ENCODE data around the gene FAM83C.

FAM83C gene

DNA sequence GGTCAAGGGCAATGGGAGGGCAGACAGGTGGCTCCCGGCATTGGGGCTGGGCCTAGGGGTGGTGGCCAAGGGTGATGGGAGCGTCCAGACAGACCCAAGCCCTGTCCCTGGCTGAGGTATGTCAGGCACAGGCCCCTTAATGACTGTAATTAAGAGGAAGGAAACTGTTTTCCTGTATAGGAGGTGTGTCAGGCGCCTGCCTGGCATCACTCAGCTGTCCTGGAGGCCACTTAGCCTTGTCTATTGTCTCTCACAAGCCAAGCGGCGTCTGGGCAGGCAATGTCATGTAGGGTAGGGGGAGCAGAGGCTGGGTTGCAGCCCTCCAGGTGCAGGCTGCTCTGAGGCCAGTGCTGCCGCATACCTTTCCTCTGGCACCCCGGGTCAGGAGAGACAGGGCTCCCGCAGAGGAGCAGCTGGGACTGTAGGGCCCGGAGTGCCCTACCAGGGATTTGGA, 3.9 kb upstream of the FAM83C start:
- H3K27ac ChIP-seq: no peak overlapping the region
- TF ChIP-seq, protein P1, sequence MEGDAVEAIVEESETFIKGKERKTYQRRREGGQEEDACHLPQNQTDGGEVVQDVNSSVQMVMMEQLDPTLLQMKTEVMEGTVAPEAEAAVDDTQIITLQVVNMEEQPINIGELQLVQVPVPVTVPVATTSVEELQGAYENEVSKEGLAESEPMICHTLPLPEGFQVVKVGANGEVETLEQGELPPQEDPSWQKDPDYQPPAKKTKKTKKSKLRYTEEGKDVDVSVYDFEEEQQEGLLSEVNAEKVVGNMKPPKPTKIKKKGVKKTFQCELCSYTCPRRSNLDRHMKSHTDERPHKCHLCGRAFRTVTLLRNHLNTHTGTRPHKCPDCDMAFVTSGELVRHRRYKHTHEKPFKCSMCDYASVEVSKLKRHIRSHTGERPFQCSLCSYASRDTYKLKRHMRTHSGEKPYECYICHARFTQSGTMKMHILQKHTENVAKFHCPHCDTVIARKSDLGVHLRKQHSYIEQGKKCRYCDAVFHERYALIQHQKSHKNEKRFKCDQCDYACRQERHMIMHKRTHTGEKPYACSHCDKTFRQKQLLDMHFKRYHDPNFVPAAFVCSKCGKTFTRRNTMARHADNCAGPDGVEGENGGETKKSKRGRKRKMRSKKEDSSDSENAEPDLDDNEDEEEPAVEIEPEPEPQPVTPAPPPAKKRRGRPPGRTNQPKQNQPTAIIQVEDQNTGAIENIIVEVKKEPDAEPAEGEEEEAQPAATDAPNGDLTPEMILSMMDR (conservative IDR thresholded peaks at IDR 0.05): no peak

DNA sequence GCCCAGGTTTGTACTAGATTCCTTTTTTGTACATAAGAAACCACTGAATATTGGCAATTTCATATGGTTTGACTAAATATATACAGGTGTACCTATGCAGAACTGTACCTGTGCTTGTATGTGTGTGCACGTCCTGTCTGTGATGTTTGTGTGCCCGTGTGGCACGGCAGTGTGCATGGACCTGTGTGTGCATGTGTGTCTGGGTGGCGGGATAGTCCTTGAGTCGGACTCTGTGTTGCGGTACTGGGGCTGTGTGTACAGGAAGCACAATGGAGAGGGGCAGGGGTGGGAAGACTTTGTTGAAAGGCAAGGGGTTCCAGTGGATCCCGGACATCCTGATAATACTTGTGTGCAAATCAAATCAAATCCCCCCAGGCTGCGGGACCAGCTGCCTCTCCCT, 3.4 kb upstream of the FAM83C start:
- no peak overlapping the region for H3K27ac ChIP-seq
- TF ChIP-seq, protein P1 (conservative IDR thresholded peaks at IDR 0.05): no peak

DNA sequence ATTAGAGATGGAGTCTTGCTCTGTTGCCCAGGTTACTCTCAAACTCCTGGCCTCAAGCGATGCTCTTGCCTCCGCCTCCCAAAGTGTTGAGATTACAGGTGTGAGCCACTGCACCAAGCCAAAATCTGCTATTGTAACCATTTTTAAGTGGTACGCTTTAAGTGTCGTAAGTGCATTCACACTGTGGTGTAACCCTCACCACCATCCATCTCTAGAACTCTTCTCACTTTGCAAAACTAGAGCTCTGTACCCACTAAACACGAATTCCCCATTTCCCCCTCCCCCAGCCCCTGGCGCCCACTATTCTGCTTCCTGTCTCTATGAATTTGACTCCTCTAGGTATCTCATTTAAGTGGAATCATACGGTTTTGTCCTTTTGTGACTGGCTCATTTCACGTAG, 2.8 kb upstream of the FAM83C start:
- TF ChIP-seq, protein P1 (conservative IDR thresholded peaks at IDR 0.05): no peak
- no peak overlapping the region for H3K27ac ChIP-seq

DNA sequence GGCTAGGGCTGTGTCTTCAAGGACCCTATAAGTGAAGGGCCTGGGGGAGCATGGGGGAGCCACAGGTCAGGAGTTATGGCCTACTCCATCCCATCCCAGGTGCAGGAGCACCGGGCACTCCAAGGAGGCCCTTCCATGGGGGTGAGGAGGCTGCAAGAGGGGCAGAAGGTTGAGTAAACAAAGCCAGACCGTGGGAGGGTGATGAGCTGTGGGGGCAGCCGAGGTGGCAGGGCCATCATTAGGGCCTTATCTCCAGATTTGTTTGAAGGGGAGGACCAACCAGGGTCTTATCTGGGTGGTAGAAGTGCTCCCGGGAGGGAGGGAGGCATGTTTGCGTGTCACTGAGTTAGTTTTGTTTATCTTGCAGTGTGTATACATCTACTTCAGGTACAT, 2.1 kb upstream of the FAM83C start:
- H3K27ac ChIP-seq: no peak overlapping the region
- TF ChIP-seq, protein P1 (conservative IDR thresholded peaks at IDR 0.05): no peak

DNA sequence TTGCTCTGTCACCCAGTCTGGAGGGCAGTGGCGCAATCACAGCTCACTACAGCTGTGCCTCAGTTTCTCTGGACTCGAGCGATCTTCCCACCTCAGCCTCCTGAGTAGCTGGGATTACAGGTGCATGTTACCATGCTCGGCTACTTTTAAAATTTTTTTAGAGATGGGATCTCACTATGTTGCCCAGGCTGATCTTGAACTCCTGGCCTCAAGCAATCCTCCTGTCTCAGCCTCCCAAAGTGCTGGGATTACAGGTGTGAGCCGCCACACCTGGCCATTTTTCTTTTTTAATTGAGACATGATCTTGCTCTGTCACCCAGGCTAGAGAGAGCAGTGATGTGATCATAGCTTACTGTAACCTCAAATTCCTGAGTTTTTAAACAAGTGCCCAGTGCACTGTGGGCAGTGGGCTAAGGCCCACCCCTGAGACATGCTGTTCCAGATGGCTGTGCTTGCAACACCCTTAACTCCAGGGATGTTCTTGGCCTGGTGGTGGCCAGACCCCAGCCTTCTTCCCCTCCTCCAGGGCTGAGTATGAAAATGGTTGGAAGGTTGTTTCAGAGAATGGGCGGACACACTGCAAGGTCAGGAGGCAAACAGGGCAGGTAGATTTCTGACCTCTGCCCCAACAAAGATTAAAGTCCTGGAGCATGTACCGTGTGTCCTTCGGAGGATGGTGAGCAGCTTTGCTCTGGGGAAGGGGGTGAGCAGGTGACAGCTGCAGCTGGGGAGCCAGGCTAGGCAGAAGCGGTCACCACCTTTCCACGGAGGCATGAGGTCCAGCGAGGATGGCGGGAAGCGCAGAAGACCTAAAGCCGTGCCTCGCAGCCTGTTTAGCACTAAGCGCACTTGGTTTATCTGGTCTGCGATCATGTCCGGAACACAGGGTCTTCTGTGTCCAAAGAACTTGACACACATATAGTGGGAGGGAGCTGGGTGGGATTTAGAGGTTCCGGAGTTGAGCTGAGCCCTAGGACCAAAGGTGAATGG, 1.4 kb upstream of the FAM83C start:
- TF ChIP-seq, protein P1 (conservative IDR thresholded peaks at IDR 0.05): no peak

DNA sequence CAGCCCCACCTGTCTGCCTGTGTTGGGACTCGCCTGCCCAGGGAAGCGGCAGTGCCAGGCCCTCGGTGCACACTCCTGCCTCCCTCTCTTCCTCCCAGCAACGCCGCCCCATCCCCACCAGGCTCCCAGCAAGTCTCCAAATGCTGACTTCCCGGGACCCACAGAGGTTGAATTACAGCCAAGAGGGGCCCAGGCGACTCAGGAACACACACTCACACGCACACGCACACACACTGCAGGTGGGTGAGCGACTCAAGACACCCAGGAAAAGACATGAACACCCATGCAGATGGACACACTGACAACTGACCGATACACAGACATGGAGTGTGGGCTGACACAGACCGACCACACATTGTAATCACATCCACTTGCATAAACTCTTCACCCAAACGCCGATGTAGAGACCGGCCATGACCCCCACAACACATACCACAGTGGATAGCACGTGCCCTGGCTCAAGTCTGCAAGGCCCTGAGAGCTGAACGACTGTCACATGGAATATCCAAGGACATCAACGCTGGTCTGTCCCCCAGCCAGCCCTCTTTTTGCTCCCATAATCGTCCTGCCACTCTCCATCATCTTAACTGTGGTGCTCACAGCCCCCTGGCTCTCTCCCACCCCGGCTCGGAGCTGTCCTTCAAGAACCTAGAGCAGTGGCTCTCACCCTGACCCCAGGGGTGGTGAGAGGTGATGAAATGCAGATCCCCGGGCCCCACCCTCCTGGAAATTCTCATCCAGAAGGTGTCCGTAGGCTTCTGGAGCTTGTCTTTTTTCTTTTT, 470 bp upstream of the FAM83C start:
- TF ChIP-seq, protein P1 (conservative IDR thresholded peaks at IDR 0.05): no peak
- H3K27ac ChIP-seq: no peak overlapping the region

More for the DNA sequence above, 1.4 kb upstream of the FAM83C start:
- H3K27ac ChIP-seq: no peak overlapping the region

DNA sequence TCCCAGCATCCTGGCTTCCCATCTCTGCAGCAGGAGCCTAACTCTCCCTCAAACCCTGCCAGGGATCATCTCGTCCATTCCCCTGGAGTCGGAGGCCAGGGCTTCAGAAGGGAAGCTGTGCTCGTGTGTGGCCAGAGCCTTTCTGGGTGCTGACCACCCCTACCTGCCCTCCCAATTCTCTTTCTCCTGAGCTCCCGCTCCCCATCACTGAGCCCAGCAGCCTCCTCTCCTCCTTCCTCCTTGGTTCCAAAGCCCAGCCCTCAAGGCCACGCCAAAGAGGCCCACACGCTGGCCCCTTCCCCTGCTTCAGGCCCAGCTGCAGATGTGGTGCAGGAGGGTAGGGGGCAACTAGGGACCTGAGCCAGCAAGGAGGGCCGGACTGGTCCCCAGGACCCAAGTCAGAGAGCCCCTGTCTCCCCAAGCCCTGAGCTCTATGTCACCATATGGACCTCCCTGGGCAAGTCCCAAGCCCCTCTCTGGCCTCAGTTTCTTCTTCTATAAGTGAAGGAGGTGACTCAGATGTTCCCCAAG, 1.3 kb downstream of the FAM83C start:
- TF ChIP-seq, protein P1 (conservative IDR thresholded peaks at IDR 0.05): no peak
- H3K27ac ChIP-seq: no peak overlapping the region
